Neuron (in vitro differentiated cells): ENCODE results near the gene SPRED1.
A peak's percentile ranks its signal among the peaks of the same experiment; 100 is the strongest.

Source experiments
- H2AFZ ChIP-seq: one replicate; pipeline ENCODE4 v1.6.1; 2013; ENCODE audit warnings: low read depth, mild to moderate bottlenecking, inconsistent platforms, low read length, moderate library complexity
- H3K27me3 ChIP-seq: one replicate; pipeline ENCODE4 v1.6.1; 2013; ENCODE audit warnings: low read length; ENCODE audit not compliant: insufficient read depth
- H3K36me3 ChIP-seq: one replicate; pipeline ENCODE4 v1.6.1; 2013; ENCODE audit warnings: low read length; ENCODE audit not compliant: insufficient read depth
- H3K4me1 ChIP-seq: one replicate; pipeline ENCODE4 v1.6.1; 2013; ENCODE audit warnings: low read length; ENCODE audit not compliant: insufficient read depth
- H3K4me3 ChIP-seq: 2 replicates; pipeline ENCODE4 v1.5.1; 2013; ENCODE audit warnings: mild to moderate bottlenecking, low read length, moderate library complexity
- H3K9me3 ChIP-seq: one replicate; pipeline ENCODE4 v1.6.1; 2013; ENCODE audit warnings: low read length

Gene SPRED1

DNA sequence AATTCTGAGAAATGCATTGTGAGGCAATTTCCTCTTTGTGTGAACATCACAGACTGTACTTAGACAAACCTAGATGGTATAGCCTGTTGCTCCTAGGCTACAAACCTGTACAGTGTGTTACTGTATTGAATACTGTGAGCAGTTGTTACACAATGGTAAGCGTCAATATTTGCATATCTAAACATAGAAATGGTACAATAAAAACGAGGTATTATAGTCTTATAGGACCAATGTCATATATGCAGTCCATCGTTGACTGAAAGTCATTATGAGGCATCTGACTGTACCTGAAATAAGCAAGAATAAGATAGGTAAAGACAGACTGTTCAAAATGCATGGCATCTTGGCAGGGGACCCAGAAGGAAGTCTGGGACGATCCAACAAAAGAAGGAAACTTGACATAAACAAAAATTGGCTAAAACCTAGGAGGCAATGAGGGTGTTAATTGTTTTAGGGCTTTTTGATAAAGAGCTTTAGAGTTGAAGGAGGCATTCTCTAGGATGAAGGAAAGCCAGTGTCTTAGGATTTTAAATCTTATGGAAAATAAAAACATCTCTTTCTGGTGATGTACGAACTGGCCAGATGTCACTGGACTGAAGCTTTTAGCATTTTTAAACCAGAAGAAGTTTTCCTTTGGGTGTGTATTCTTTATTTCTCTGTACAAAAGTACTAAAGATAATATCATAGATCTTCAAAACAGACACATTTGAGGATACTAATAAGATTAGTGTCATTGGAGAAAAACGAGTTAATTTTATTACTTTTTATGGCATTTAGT is 9.2 kb upstream of the SPRED1 start:
- Histone ChIP-seq H3K27me3 (no peaks in the 10 kb centered on the region), H2AFZ (no peak overlapping the region), H3K4me3 (no peak overlapping the region), H3K36me3 (no peaks in the 10 kb centered on the region), H3K9me3 (no peaks in the 10 kb centered on the region), H3K4me1 (no peaks in the 10 kb centered on the region)

DNA sequence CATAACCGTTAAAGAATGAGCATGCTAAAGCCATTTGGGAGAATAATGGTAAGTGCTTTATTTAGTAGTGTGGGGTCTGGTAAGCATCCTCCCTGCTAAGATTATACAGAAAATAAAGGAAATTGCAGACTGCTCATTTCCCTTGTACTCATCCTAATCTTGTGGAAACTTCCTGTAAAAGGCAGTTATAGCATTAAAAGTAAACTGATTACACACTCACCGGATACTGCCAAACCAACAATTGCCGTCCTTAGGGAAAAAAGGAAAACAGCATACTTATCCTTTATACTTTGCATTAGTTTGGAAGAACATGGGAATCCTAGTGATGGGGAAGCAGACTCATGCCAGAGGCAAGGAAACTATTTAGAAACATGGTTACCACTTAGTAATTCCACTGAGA is 5.3 kb upstream of the SPRED1 start:
- Histone ChIP-seq H3K9me3 (no peaks in the 10 kb centered on the region), H3K27me3 (no peaks in the 10 kb centered on the region), H3K4me1 (peaks cover 15% of the 10 kb centered on the region), H3K4me3 (no peak overlapping the region), H2AFZ (no peak overlapping the region), H3K36me3 (no peaks in the 10 kb centered on the region)

DNA sequence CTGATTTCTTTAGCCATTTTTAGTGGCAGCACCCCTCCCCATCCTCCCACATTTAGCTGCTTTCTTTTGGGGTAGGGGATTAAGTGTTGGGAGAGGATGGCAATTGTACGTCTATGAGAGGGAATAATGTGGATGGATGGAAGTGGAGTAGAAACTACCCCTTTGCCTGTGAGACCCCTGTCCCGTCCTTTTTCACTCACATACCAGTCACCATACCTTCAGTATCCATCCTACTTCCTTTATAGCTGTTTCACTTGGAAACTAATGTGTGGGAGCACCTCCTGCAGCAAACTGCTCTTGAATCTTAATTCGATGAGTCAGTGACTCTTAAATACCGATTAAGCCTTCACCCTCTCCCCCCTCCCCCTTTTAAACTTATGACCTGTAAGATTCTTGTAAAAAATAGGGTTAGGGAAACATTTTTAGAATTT is 730 bp downstream of the SPRED1 start:
- H3K4me3 ChIP-seq = peak overlapping the region; percentile 99
- no peak overlapping the region for H2AFZ ChIP-seq
- H3K9me3 ChIP-seq = no peaks in the 10 kb centered on the region
- H3K27me3 ChIP-seq = no peaks in the 10 kb centered on the region
- H3K36me3 ChIP-seq = no peaks in the 10 kb centered on the region
- H3K4me1 ChIP-seq = peaks cover 34% of the 10 kb centered on the region

DNA sequence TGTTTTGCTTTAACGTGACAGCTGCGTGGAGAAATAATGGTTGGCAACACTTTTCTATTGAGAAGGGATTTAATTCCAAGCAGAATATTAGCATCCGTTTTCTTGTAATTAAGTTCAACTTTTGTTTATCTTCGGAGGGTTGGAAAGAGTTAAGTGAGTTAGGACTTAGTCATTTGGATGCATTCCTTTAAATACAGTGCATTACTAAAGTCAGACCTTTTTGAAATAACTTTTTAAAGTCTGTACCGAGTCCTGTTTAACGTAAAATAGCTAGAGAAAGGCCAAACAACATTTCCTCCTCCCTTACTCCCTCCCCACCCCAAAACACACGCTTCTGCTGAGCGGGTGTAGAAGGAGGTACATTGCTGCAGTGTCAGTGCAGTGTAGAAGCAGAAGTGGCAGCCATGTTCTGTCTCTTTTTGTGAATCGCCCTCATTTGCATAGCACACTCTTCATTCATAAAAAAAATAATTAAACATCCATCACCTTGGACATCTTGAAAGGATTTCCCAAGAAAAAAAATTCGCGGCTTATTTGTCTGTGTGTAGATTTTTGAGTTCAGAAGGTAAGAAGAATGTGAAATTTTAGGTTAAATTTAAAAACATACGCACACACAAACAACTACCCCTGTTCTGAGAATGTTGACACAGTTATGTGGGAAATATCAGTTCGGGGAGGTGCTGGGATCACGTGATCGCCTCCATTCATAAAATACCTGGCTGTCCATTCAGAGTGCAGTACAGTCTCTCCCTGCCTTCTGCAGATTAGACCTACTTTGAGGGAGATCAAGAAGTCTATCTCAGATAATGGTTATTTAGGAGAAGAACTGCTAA is 1.6 kb downstream of the SPRED1 start:
- H3K4me1 ChIP-seq = peaks cover 34% of the 10 kb centered on the region
- H3K27me3 ChIP-seq = no peaks in the 10 kb centered on the region
- H3K4me3 ChIP-seq = peak overlapping the region; percentile 99
- H3K36me3 ChIP-seq = no peaks in the 10 kb centered on the region
- H2AFZ ChIP-seq = no peak overlapping the region
- H3K9me3 ChIP-seq = no peaks in the 10 kb centered on the region

DNA sequence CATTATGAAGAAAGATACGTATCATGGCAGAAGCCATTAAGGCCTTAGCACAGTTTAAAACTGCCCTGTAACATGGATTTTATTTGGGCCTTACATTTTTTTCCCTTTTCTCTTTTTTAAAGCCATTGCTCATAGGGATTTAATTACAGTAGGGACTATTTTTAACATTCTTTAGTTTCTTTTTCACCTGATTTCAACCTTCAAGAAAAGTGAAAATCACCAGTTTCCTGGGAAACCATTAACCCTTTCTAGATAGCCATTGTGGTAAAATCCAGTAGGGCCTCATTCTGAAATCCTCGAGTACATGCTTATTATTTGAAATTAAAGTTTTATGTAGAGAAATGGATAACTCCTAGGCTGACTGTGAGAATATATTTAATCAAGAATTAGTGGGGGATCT is 3.1 kb downstream of the SPRED1 start:
- H3K9me3 ChIP-seq = no peaks in the 10 kb centered on the region
- H3K36me3 ChIP-seq = no peaks in the 10 kb centered on the region
- no peak overlapping the region for H2AFZ ChIP-seq
- H3K4me1 ChIP-seq = peaks cover 27% of the 10 kb centered on the region
- H3K4me3 ChIP-seq = peak overlapping the region; percentile 99
- H3K27me3 ChIP-seq = no peaks in the 10 kb centered on the region

DNA sequence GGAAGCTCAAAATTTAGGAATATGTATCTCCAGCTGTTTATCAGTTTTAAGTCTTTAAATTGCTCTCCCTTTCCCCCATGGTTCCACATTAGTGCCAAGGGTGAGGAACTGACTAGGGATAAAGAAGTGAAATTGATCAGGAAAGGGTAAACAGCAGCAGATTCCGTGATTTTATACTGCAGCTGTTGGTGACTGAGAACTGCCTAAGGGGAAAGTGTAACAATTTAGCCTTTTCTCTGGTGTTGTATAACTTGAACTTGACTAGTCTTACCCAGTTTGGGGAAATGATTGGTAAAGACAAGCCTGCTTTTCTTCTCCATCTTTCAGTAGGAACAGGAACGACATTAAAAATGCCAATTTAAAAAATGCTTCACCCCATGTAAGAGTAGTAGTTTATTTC is 5.0 kb downstream of the SPRED1 start:
- Histone ChIP-seq H2AFZ (no peak overlapping the region), H3K4me3 (peak overlapping the region; percentile 99), H3K9me3 (no peaks in the 10 kb centered on the region), H3K36me3 (no peaks in the 10 kb centered on the region), H3K27me3 (no peaks in the 10 kb centered on the region), H3K4me1 (peaks cover 25% of the 10 kb centered on the region)

DNA sequence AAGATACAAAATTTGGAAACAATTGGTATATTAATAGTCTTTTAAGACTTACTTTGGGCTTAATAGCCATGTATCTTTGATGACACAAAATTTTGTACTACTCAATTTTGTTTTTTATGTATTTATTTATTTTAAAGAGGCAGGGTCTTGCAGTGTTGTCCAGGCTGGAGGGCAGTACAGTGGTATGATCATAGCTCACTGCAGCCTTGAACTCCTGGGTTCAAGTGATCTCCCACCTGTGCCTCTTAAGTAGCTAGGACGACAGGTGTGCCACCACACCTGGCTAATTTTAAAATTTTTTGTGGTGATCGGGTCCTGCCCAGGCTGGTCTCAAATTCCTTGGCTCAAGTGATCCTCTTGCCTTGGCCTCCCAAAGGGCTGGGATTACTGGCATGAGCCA is 6.5 kb downstream of the SPRED1 start:
- peaks cover 25% of the 10 kb centered on the region for H3K4me1 ChIP-seq
- H3K36me3 ChIP-seq = no peaks in the 10 kb centered on the region
- H3K9me3 ChIP-seq = no peaks in the 10 kb centered on the region
- no peaks in the 10 kb centered on the region for H3K27me3 ChIP-seq
- no peak overlapping the region for H2AFZ ChIP-seq
- no peak overlapping the region for H3K4me3 ChIP-seq

DNA sequence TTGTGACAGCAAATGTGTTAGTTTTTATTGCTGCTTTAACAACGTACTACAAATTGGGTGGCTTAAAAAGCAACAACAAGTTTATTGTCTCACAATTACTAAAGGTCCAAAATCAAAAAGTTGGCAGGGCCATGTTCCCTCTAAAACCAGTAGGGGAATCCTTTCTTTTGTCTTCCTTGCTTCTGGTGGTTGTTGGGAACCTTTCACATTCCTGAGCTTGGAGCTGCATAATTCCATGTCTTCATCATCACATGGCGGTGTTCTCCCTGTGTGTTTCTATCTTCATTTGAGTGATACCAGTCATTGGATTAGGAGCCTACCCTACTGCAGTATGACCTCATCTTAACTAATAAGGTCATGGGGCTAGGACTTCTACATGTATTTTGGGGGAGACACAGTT is 7.4 kb downstream of the SPRED1 start:
- no peak overlapping the region for H2AFZ ChIP-seq
- no peak overlapping the region for H3K4me3 ChIP-seq
- no peaks in the 10 kb centered on the region for H3K36me3 ChIP-seq
- no peaks in the 10 kb centered on the region for H3K27me3 ChIP-seq
- H3K4me1 ChIP-seq = peaks cover 25% of the 10 kb centered on the region
- no peaks in the 10 kb centered on the region for H3K9me3 ChIP-seq

DNA sequence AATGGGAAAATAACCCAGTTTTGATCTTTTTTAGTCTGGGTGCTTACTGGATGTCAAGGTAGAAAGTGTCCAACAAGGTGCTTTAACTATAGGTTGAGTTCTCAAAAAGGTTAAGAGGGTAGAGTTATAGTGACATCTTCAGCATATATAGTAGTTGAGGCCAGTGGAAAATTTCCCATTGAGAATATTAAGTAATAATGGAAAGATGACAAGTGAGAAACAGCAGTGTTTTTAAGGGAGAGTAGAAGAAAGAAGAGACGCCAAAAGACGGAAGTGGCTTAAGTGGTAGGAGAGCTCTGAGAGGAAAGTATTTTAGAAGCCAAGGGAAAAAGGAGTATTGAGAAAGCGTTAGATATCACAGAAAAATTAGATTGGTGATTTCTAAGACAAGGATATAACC is 10.6 kb downstream of the SPRED1 start:
- Histone ChIP-seq H3K27me3 (no peaks in the 10 kb centered on the region), H3K4me1 (peaks cover 5% of the 10 kb centered on the region), H3K36me3 (no peaks in the 10 kb centered on the region), H3K9me3 (no peaks in the 10 kb centered on the region), H3K4me3 (no peak overlapping the region), H2AFZ (no peak overlapping the region)

DNA sequence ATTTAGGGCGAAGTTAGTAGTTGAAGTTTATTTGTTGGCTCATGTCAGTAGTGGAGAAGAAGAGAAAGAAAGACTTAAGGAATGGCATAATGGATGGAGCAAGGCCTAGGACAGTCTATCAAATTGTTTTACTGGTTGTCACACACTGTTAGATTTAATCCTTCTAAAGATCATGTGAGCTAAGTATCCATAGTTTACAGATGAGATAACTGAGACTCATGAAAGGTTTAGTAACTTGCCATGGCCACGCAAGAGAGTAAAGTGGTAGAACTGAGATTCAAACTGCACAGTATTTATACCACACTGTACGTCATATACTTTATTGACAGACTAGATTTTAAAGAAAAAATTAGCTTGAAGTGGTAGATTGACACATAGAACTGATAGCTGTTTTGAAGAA is 11.4 kb downstream of the SPRED1 start:
- Histone ChIP-seq H3K36me3 (no peaks in the 10 kb centered on the region), H3K27me3 (no peaks in the 10 kb centered on the region), H2AFZ (no peak overlapping the region), H3K4me1 (peaks cover 5% of the 10 kb centered on the region), H3K4me3 (no peak overlapping the region), H3K9me3 (no peaks in the 10 kb centered on the region)

DNA sequence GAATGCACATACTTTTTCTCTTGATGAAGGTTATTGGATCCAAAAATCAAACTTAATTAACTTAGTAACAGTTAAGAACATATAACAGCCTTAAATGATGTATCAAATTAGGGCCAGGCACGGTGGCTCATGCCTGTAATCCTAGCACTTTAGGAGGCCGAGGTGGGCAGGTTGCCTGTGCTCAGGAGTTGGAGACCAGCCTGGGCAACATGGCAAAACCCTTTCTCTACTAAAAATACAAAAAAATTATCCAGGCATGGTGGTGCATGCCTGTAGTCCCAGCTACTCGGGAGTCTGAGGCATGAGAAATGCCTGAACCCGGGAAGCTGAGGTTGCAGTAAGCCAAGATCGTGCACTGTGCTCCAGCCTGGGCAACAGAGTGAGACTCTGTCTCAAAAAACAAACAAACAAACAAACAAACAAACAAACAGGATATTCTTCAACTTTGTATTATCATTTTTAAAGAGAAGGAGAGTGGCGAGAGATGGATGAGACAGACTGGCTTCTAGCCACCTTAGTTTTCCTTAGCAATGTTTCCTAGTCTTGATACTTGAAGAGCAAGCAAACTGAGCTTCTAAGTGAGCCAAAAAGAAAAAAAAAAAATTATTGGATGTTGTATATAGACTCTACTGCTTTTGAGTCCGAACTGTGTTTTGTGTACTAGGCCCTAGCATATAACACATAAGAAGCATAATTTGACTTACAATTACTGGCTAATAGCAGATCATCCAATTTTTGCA is 13.8 kb downstream of the SPRED1 start:
- Histone ChIP-seq H3K4me3 (no peak overlapping the region), H3K36me3 (peaks cover 4% of the 10 kb centered on the region), H3K9me3 (no peaks in the 10 kb centered on the region), H2AFZ (no peak overlapping the region), H3K4me1 (no peaks in the 10 kb centered on the region), H3K27me3 (no peaks in the 10 kb centered on the region)

DNA sequence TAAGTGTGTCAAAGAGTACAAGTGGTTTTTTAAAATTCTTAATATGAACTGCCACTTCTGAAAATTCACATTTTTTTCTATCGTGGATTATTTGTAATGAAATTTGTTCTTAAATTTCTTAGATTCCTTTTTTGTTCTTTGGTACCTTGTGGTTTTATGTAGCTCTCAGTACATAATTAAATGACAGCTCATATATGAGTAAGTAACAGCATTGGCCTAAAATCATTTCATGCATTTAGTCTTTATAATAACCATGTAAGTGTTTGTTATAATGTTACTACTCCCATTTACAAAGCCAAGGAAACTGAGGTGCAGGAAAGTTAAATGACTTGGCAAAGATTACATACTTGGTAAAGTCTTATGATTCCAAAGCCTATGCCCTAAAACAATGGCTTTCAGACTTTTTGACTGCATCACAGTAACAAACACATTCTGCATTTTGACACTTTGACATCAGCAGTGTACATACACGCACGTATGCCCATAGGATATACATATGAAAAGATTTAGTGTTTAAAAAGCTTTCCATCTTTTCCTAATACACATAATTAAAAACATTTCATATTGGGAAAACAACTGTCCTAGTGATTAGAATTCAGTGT is 14.9 kb downstream of the SPRED1 start:
- Histone ChIP-seq H3K4me1 (no peaks in the 10 kb centered on the region), H3K27me3 (no peaks in the 10 kb centered on the region), H3K36me3 (peaks cover 4% of the 10 kb centered on the region), H3K9me3 (no peaks in the 10 kb centered on the region), H2AFZ (no peak overlapping the region), H3K4me3 (no peak overlapping the region)

DNA sequence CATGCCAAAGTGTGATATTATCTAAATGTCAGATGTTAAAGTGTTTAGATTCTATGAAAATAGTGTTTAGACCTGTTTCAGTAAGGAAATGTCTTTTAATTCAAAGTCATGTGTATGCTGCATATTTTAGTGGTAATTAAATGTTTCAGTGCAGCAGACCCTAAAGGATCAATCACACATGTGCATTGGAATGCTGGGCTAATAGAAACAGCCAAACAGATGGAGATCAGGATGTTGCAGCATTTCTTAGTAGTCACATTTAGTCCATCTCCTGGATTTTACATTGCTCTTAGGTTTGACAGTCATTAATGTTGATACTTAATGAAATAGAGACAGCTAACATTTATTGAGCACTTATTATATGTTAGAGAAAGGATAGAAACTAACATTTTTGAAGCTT is 18.5 kb downstream of the SPRED1 start:
- Histone ChIP-seq H2AFZ (no peak overlapping the region), H3K4me1 (no peaks in the 10 kb centered on the region), H3K36me3 (peaks cover 4% of the 10 kb centered on the region)

More for the DNA sequence above, 18.5 kb downstream of the SPRED1 start:
- H3K4me3 ChIP-seq = no peak overlapping the region
- no peaks in the 10 kb centered on the region for H3K27me3 ChIP-seq
- H3K9me3 ChIP-seq = no peaks in the 10 kb centered on the region
